WI38 (cell line): ENCODE measurements around the gene TBCD.

ENCODE experiments used
- H3K4me3 ChIP-seq: 2 replicates; pipeline ENCODE4 v1.5.1; 2011; ENCODE audit warnings: low read depth, mild to moderate bottlenecking, control low read depth, low read length
- CTCF ChIP-seq: IDR thresholded peaks from 2 replicates; pipeline ENCODE4 v1.5.1; 2012; ENCODE audit warnings: low read depth, mild to moderate bottlenecking, control low read depth, low read length

Gene TBCD

GRCh38 chr17:82709024-82709675 is 42.7 kb upstream of the TBCD start:
- TF ChIP-seq CTCF = no peak
- no peak overlapping the region for H3K4me3 ChIP-seq

GRCh38 chr17:82709676-82710498 is 42.0 kb upstream of the TBCD start:
- no peak for TF ChIP-seq CTCF
- H3K4me3 ChIP-seq = no peak overlapping the region

GRCh38 chr17:82710499-82711232 is 41.2 kb upstream of the TBCD start:
- TF ChIP-seq CTCF = no peak
- no peak overlapping the region for H3K4me3 ChIP-seq

GRCh38 chr17:82713071-82713723 is 38.7 kb upstream of the TBCD start:
- no peak overlapping the region for H3K4me3 ChIP-seq

GRCh38 chr17:82716203-82717010 is 35.5 kb upstream of the TBCD start, which contains the start of gene FN3KRP:
Gene FN3KRP (plus strand): TSS chr17:82716706. CDS start chr17:82716756, 50 bp downstream.
- TF ChIP-seq CTCF = no peak

More at GRCh38 chr17:82713071-82713723, 38.7 kb upstream of the TBCD start:
- no peak for TF ChIP-seq CTCF

GRCh38 chr17:82718986-82719685 is 32.7 kb upstream of the TBCD start:
- no peak for TF ChIP-seq CTCF
- H3K4me3 ChIP-seq = no peak overlapping the region

More at GRCh38 chr17:82716203-82717010, 35.5 kb upstream of the TBCD start, which contains the start of gene FN3KRP:
- H3K4me3 ChIP-seq = peak within 1 kb of the TSS; percentile 81
